Lower lobe of right lung (tissue), 2 donors: ENCODE data around the gene NFASC. TPM values are rescaled to one million over a fixed set of nuclear protein-coding genes. Genes with fewer than 3 reads are reported as not detected.
A peak's percentile ranks its signal among the peaks of the same experiment; 100 is the strongest.

Source experiments
- ATAC-seq, 2 donors: fragments of 200-7000 bp; cut with Tn5 transposase; one replicate each; pipeline ENCODE4 v1.9.1; 2020 to 2022; ENCODE audit warnings: mild to moderate bottlenecking in 2 of 2, moderate library complexity in 2 of 2
- DNase-seq: peaks from one replicate; pipeline ENCODE4 v3.0.0-alpha.2; 2020
- H3K27ac ChIP-seq: fragments of 200-600 bp; one replicate; pipeline ENCODE4 v1.8.0; 2022
- H3K27me3 ChIP-seq: fragments of 200-600 bp; one replicate; pipeline ENCODE4 v1.8.0; 2022; ENCODE audit warnings: low read depth
- H3K36me3 ChIP-seq: fragments of 200-600 bp; one replicate; pipeline ENCODE4 v1.8.0; 2022; ENCODE audit warnings: mild to moderate bottlenecking
- H3K4me1 ChIP-seq: fragments of 200-600 bp; one replicate; pipeline ENCODE4 v1.8.0; 2022
- H3K4me3 ChIP-seq: fragments of 200-600 bp; one replicate; pipeline ENCODE4 v1.8.0; 2022; ENCODE audit warnings: mild to moderate bottlenecking
- H3K9me3 ChIP-seq: fragments of 200-600 bp; one replicate; pipeline ENCODE4 v1.8.0; 2022
- CTCF ChIP-seq: fragments of 200-600 bp; IDR thresholded peaks from one replicate; pipeline ENCODE4 v1.8.0; 2022; ENCODE audit warnings: antibody characterized with exemption, mild to moderate bottlenecking
- intact Hi-C: fragments of 100-400 bp; cut with DNase I; formaldehyde crosslinking; loops from one replicate; pipeline ENCODE4 v1.11.0; 2022
- total RNA-seq: library from RNA; stranded (reverse); fragmentation: NEBNext Ultra II Directional; extraction: Animal tissue kit (Norgen Biotek cat#: 25700); gene quantifications from one replicate; pipeline ENCODE4 v1.2.1, GENCODE V29; 2021
- donor health status: DM: no; HTN: yes; CAD: no; lungs with severe emphysema.

The NFASC gene
- total RNA-seq, 1 donor from 2014 or later, result 12.2 TPM

- Histone ChIP-seq H3K4me3 (no peak overlapping the region), H3K9me3 (no peaks in the 10 kb centered on the region), H3K4me1 (no peaks in the 10 kb centered on the region), H3K27me3 (no peaks in the 10 kb centered on the region), H3K36me3 (no peaks in the 10 kb centered on the region), H3K27ac (no peak overlapping the region)
- intact Hi-C loops, result no loop called here
- DNase-seq, result no peak
- no peak for TF ChIP-seq CTCF
- ATAC-seq, result no peak
Measured at GRCh38 chr1:204990059-204990664, 119.5 kb downstream of the NFASC start.

GRCh38 chr1:204990721-204991341, 120.2 kb downstream of the NFASC start:
- Histone ChIP-seq H3K4me1 (no peaks in the 10 kb centered on the region), H3K27me3 (no peaks in the 10 kb centered on the region), H3K27ac (no peak overlapping the region), H3K4me3 (no peak overlapping the region), H3K9me3 (no peaks in the 10 kb centered on the region), H3K36me3 (no peaks in the 10 kb centered on the region)
- DNase-seq (no peak), ATAC-seq (no peak)
- intact Hi-C loops, result no loop called here
- TF ChIP-seq CTCF, result no peak

GRCh38 chr1:204991342-204991844, 120.7 kb downstream of the NFASC start:
- DNase-seq (no peak), ATAC-seq (no peak)
- Histone ChIP-seq H3K27me3 (no peaks in the 10 kb centered on the region), H3K36me3 (no peaks in the 10 kb centered on the region), H3K4me1 (no peaks in the 10 kb centered on the region), H3K4me3 (no peak overlapping the region), H3K27ac (peak overlapping the region; percentile 41), H3K9me3 (no peaks in the 10 kb centered on the region)
- intact Hi-C loops, result no loop called here
- TF ChIP-seq CTCF, result no peak

GRCh38 chr1:204992201-204992997, 121.7 kb downstream of the NFASC start:
- intact Hi-C loops, result no loop called here
- Histone ChIP-seq H3K36me3 (no peaks in the 10 kb centered on the region), H3K27me3 (no peaks in the 10 kb centered on the region), H3K4me1 (no peaks in the 10 kb centered on the region), H3K4me3 (no peak overlapping the region), H3K27ac (peak overlapping the region; percentile 46), H3K9me3 (no peaks in the 10 kb centered on the region)
- DNase-seq (peak; percentile 74), ATAC-seq (peak; percentile 24 to 31)
- TF ChIP-seq CTCF, result no peak

- H3K36me3 ChIP-seq, result no peaks in the 10 kb centered on the region
- DNase-seq, result no peak
- no peaks in the 10 kb centered on the region for H3K4me1 ChIP-seq
- intact Hi-C loops, result no loop called here
- TF ChIP-seq CTCF, result no peak
- no peak overlapping the region for H3K4me3 ChIP-seq
- peak overlapping the region; percentile 46 for H3K27ac ChIP-seq
- no peak for ATAC-seq
- H3K9me3 ChIP-seq, result no peaks in the 10 kb centered on the region
- H3K27me3 ChIP-seq, result no peaks in the 10 kb centered on the region
Measured at GRCh38 chr1:204992998-204993314, 122.3 kb downstream of the NFASC start.
